ENCODE results near the gene C1QA. TPM values are rescaled to one million over a fixed set of nuclear protein-coding genes. Genes with fewer than 3 reads are reported as not detected.

C1QA gene
- total RNA-seq, 4 donors from 2014 or later, result 273 to 435 (median 364) TPM

DNA sequence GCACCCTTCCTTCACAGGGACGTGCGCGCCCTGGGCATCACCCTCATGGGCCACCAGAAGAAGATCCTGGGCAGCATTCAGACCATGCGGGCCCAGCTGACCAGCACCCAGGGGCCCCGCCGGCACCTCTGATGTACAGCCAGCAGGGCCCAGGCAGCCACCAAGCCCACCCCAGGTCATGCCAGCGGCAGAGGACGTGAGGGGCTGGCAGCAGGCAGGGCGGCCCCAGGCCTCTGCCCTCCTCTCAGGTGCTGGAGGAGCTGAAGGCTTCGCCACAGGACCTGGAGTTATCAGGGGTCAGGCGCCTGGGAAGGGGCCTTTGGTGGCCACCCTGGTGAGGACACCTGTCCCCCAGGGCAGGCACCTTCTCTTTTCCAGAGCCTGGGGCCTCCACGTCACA is 34.8 kb upstream of the C1QA start:
- DNase-seq (ENCODE audit: low spot score) (no peak), ATAC-seq (ENCODE audit: low FRiP score) (no peak)
- TF ChIP-seq, protein P1, sequence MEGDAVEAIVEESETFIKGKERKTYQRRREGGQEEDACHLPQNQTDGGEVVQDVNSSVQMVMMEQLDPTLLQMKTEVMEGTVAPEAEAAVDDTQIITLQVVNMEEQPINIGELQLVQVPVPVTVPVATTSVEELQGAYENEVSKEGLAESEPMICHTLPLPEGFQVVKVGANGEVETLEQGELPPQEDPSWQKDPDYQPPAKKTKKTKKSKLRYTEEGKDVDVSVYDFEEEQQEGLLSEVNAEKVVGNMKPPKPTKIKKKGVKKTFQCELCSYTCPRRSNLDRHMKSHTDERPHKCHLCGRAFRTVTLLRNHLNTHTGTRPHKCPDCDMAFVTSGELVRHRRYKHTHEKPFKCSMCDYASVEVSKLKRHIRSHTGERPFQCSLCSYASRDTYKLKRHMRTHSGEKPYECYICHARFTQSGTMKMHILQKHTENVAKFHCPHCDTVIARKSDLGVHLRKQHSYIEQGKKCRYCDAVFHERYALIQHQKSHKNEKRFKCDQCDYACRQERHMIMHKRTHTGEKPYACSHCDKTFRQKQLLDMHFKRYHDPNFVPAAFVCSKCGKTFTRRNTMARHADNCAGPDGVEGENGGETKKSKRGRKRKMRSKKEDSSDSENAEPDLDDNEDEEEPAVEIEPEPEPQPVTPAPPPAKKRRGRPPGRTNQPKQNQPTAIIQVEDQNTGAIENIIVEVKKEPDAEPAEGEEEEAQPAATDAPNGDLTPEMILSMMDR (IDR thresholded peaks at IDR 0.05), result no peak

DNA sequence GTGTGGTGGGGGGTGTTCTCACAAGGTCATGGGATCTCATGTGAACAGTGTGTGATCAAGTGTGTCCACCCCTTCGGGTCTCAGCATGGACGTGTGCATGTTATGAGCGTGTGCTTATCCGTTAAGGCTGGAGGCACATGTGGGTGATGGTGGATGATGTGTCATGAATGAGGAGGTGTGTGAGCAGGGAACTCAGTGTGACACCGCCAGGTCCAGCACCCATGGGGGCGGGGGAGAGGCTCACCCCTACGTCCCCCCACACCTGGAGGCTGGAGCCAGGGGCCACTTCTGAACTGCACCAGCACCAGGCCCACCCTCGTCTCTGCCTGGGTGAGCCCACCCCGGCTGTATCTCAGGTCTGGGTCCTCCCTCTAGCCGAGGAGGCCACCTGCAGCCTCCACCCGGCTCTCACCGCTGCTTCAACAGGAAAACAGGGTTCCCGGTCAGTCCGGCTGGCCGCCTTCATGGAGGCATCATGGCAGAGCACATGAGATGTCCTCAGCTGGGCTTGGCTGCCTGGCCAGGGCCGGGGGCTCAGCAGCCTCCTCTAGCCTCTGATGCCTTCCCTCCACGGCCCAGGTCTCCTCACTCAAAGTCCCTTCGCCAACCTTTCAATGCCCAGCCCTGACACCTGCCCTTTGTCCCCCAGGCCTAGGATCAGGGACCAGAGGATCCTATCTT is 34.2 kb upstream of the C1QA start:
- no peak for ATAC-seq (ENCODE audit: low FRiP score)

DNA sequence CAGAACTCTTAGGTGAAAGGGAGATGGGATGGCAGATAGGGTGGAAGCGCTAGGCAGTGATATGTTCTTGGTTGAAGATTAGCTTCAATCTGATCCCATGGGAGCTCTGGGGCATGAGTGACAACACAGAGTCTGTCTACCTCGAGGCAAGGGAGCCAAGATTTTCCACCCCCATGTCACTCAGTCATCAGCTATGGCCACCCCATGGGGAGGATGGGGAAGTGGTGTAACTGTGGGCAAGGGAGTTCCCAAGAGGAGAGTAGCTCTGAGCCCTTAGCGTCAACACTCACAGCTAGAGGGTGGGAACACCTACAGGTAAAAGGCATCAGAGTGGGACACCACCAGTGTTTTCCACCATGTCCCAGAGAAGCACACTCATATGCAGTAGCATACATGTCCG is 30.3 kb upstream of the C1QA start:
- TF ChIP-seq, protein P1 (IDR thresholded peaks at IDR 0.05), result no peak
- DNase-seq (ENCODE audit: low spot score) (no peak), ATAC-seq (ENCODE audit: low FRiP score) (no peak)

More for the DNA sequence above, 34.2 kb upstream of the C1QA start:
- TF ChIP-seq, protein P1 (IDR thresholded peaks at IDR 0.05), result no peak
- DNase-seq (ENCODE audit: low spot score), result no peak

DNA sequence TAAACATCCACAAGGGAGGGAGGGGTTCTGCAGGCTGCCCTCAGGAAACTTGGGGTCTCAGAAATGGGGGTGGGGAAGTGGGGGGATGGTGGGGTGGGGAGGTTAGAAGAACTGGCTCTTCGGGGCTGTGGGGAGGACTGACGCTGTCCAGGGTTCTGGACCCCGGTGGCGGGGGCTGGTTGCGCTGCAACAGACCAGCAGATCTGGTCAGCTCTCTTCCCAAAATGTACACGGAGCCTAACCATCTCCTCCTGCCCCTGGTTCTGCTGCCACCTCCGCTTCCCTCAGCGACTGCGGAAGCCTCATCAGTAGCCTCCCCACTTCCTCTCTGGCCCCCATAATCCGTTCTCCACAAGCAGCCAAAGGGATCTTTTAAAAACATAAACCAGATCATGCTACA is 29.3 kb upstream of the C1QA start:
- DNase-seq (ENCODE audit: low spot score) (no peak), ATAC-seq (ENCODE audit: low FRiP score) (no peak)
- TF ChIP-seq, protein P1 (IDR thresholded peaks at IDR 0.05), result no peak

DNA sequence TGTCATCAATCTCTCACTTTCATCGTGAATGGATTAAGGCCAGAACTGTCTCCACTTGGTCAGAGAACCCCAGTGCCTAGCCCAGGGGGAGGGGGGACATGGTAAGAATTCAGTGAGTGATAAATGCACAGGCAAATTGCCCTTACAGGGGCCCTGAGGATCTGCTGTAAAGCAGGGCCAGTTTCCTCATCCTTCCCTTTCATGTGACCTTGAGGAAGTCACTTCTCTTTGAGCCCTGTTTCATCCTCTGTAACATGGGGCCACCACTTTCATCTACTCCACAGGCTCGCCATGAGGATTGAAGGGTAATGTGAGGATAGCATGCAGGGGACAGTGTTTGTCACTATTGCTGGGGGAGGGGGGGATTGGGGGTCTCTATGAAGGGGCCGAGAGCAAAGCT is 28.1 kb upstream of the C1QA start:
- DNase-seq (ENCODE audit: low spot score) (no peak), ATAC-seq (ENCODE audit: low FRiP score) (no peak)
- TF ChIP-seq, protein P1 (IDR thresholded peaks at IDR 0.05), result no peak

DNA sequence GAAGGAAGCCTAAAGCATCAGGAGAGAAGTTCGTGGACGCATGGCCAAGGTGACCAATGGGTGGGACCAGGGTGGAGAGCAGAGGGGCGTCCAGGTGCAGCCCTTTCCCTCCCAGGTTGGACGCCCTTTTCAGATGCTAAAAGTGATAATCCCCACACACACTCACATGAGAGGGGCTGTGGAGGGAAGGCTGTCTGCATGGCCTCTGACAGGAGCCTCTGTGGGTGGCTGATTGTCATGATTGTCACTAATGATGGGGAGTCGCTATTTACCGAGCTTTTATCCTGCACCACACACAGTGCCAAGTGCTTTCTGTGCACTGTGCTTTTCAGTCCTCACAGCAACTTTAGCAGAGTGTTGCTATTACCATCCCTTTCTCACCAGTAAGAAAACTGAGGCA is 27.1 kb upstream of the C1QA start:
- no peak for DNase-seq (ENCODE audit: low spot score)
- ATAC-seq (ENCODE audit: low FRiP score), result no peak
- TF ChIP-seq, protein P1 (IDR thresholded peaks at IDR 0.05), result no peak

DNA sequence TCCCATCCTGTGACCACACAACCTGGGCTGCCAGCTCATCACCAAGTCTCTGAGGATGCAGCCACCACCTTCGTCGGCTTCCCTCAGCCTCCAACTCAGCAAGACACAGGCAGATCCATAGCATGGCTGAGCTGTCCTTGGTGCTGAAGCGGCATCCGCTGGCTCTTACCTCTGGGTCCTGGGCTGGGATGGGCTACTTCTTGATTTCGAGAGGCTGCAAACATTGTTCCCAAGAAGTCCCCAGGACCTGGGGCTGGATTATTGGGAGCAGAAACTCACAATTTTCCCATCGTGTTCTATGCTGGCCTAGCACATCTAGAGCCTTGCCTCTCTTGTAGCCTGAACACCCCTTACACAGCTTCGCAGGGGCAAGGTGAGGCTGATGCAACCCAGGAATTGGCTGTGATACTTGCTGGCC is 24.9 kb upstream of the C1QA start:
- ATAC-seq (ENCODE audit: low FRiP score) (no peak), DNase-seq (ENCODE audit: low spot score) (no peak)

More for the DNA sequence above, 24.9 kb upstream of the C1QA start:
- TF ChIP-seq, protein P1 (IDR thresholded peaks at IDR 0.05), result no peak
